Measurements from ENCODE around the gene BRAF.

- TF ChIP-seq CTCF (IDR thresholded peaks at IDR 0.05; ENCODE audit: insufficient read depth, low read length, poor library complexity, severe bottlenecking) = no peak
- no peak for TF ChIP-seq EZH2phosphoT487 (conservative IDR thresholded peaks at IDR 0.05; ENCODE audit: low read length)
These were observed 60.0 kb downstream of the BRAF start for GRCh38 chr7:140864732-140865131.

All from SU-DHL-6 (cell line).